ENCODE measurements around the gene PDE1A.

DNA sequence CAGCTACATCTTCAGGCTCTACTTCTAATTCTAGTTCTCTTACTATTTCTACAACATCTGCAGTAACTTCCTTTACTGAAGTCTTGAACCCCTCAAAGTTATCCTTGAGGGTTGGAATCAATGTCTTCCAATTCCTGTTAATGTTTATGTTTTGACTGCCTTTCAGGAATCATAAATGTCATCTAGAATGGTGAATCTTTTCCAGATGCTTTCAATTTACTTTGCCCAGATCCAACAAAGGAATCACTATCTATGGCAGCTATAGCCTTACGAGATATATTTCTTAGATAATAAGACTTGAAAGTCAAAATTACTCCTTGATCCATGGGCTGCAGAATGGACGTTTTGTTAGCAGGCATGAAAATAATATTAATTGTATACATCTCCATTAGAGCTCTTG lies 123.9 kb downstream of the PDE1A start:
- TF ChIP-seq, protein P1, sequence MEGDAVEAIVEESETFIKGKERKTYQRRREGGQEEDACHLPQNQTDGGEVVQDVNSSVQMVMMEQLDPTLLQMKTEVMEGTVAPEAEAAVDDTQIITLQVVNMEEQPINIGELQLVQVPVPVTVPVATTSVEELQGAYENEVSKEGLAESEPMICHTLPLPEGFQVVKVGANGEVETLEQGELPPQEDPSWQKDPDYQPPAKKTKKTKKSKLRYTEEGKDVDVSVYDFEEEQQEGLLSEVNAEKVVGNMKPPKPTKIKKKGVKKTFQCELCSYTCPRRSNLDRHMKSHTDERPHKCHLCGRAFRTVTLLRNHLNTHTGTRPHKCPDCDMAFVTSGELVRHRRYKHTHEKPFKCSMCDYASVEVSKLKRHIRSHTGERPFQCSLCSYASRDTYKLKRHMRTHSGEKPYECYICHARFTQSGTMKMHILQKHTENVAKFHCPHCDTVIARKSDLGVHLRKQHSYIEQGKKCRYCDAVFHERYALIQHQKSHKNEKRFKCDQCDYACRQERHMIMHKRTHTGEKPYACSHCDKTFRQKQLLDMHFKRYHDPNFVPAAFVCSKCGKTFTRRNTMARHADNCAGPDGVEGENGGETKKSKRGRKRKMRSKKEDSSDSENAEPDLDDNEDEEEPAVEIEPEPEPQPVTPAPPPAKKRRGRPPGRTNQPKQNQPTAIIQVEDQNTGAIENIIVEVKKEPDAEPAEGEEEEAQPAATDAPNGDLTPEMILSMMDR (IDR thresholded peaks at IDR 0.05) = no peak
- TF ChIP-seq EP300 (IDR thresholded peaks at IDR 0.05; ENCODE audit: low read depth) (no peak), POLR2A (IDR thresholded peaks at IDR 0.05) (no peak), POLR2AphosphoS5 (IDR thresholded peaks at IDR 0.05) (no peak)
